ENCODE measurements around the gene ACBD4. TPM values are rescaled to one million over a fixed set of nuclear protein-coding genes. Genes with fewer than 3 reads are reported as not detected.
A peak's percentile ranks its signal among the peaks of the same experiment; 100 is the strongest.

ACBD4 gene
- total and polyA plus RNA-seq, 2 of the 13 experiments (the other 11 are each of a cell fraction or from before 2014, with no cell fraction given) = 16.1 to 26.9 TPM

- TF ChIP-seq JDP2 (CRISPR knock-in tag; IDR thresholded peaks at IDR 0.05; ENCODE audit: borderline replicate concordance) (no peak), TOPORS (CRISPR knock-in tag; IDR thresholded peaks at IDR 0.05) (no peak), PPARG (CRISPR knock-in tag; conservative IDR thresholded peaks at IDR 0.05) (no peak), ZBTB49 (CRISPR knock-in tag; IDR thresholded peaks at IDR 0.05; ENCODE audit: borderline replicate concordance) (peak; percentile 60; the same call in 1 of the 2 replicates), ARNTL (CRISPR knock-in tag; IDR thresholded peaks at IDR 0.05) (no peak), ZBTB34 (CRISPR knock-in tag; IDR thresholded peaks at IDR 0.05) (no peak), TFDP1 (CRISPR knock-in tag; IDR thresholded peaks at IDR 0.05; ENCODE audit: borderline replicate concordance) (no peak; the same call in 1 of the 2 replicates), ZNF276 (CRISPR knock-in tag; IDR thresholded peaks at IDR 0.05; ENCODE audit: low read depth) (no peak), ZNF503 (CRISPR knock-in tag; IDR thresholded peaks at IDR 0.05) (no peak), RORA (CRISPR knock-in tag; IDR thresholded peaks at IDR 0.05) (no peak), ZNF558 (CRISPR knock-in tag; IDR thresholded peaks at IDR 0.05; ENCODE audit: borderline replicate concordance) (no peak; the same call in 1 of the 2 replicates), ZNF724P (CRISPR knock-in tag; IDR thresholded peaks at IDR 0.05; ENCODE audit: borderline replicate concordance) (no peak; the same call in 1 of the 2 replicates), RBM39 (IDR thresholded peaks at IDR 0.05; ENCODE audit: low read depth, low read length, poor library complexity, severe bottlenecking) (peak; percentile 55), GPBP1L1 (CRISPR knock-in tag; IDR thresholded peaks at IDR 0.05) (no peak), PHF5A (CRISPR knock-in tag; IDR thresholded peaks at IDR 0.05; ENCODE audit: low read depth, unreplicated experiment) (no peak), PBX2 (CRISPR knock-in tag; IDR thresholded peaks at IDR 0.05) (no peak)
Measured at GRCh38 chr17:45127548-45128300, 7.8 kb upstream of the ACBD4 start (continued).
